K562 (cell line): ENCODE results near the gene PIP4K2C.

Source experiments
- EZH2 ChIP-seq: IDR thresholded peaks from 2 replicates; pipeline ENCODE4 v1.6.1; 2012; ENCODE audit warnings: low read depth, mild to moderate bottlenecking, inconsistent platforms, low read length, borderline replicate concordance
- FOXJ3 ChIP-seq: sonication (generic); formaldehyde crosslinking; IDR thresholded peaks from 2 replicates; pipeline ENCODE4 v1.4.0; 2020; ENCODE audit warnings: mild to moderate bottlenecking, missing genetic modification reagents
- MAFF ChIP-seq: IDR thresholded peaks from 2 replicates; pipeline ENCODE4 v1.6.1; 2012; ENCODE audit warnings: low read length, improper control_type of control experiment
- SPI1 ChIP-seq: IDR thresholded peaks from 2 replicates; pipeline ENCODE4 v1.6.1; 2011; ENCODE audit warnings: low read depth, low read length, control low read depth, borderline replicate concordance
- TEAD4 ChIP-seq, 2 experiments: sonication (generic) in 1 of 2; formaldehyde crosslinking in 1 of 2; IDR thresholded peaks; 2 replicates each; pipeline versions ENCODE4 v1.6.1 to v1.8.0; 2012 to 2022; ENCODE audit warnings: borderline replicate concordance in 1 of 2, inconsistent platforms in 1 of 2, low read length in 1 of 2, mild to moderate bottlenecking in 1 of 2, missing genetic modification reagents in 1 of 2
- ZNF695 ChIP-seq: fragments of 450-650 bp; formaldehyde crosslinking; IDR thresholded peaks from 2 replicates; pipeline ENCODE4 v1.4.0; 2020; ENCODE audit warnings: mild to moderate bottlenecking, moderate library complexity
- ZNF717 ChIP-seq: fragments of 250-450 bp; sonication (Bioruptor Pico); IDR thresholded peaks from 2 replicates; pipeline ENCODE4 v1.5.0; 2021
- TF ChIP-seq, protein P1 (sequence below), 3 experiments: IDR thresholded peaks in 2 of 3; conservative IDR thresholded peaks in 1 of 3; 2 replicates each; pipeline ENCODE4 v1.5.1; 2011 to 2012; ENCODE audit warnings: low read length in 3 of 3, mild to moderate bottlenecking in 3 of 3, control low read depth in 2 of 3, improper control_type of control experiment in 1 of 3, inconsistent platforms in 1 of 3, low read depth in 1 of 3, mixed read lengths in 1 of 3, moderate library complexity in 1 of 3; ENCODE audit not compliant: insufficient read depth in 2 of 3

- TF ChIP-seq SPI1: no peak
- no peak for TF ChIP-seq TEAD4 (IDR thresholded peaks at IDR 0.05; ENCODE audit: low read length)
- no peak for TF ChIP-seq TEAD4 (CRISPR knock-in tag; IDR thresholded peaks at IDR 0.05; ENCODE audit: borderline replicate concordance)
- no peak for TF ChIP-seq MAFF
- no peak for TF ChIP-seq ZNF695 (CRISPR knock-in tag)
- TF ChIP-seq, protein P1, sequence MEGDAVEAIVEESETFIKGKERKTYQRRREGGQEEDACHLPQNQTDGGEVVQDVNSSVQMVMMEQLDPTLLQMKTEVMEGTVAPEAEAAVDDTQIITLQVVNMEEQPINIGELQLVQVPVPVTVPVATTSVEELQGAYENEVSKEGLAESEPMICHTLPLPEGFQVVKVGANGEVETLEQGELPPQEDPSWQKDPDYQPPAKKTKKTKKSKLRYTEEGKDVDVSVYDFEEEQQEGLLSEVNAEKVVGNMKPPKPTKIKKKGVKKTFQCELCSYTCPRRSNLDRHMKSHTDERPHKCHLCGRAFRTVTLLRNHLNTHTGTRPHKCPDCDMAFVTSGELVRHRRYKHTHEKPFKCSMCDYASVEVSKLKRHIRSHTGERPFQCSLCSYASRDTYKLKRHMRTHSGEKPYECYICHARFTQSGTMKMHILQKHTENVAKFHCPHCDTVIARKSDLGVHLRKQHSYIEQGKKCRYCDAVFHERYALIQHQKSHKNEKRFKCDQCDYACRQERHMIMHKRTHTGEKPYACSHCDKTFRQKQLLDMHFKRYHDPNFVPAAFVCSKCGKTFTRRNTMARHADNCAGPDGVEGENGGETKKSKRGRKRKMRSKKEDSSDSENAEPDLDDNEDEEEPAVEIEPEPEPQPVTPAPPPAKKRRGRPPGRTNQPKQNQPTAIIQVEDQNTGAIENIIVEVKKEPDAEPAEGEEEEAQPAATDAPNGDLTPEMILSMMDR (IDR thresholded peaks at IDR 0.05 in 2 of 3, conservative IDR thresholded peaks at IDR 0.05 in 1 of 3; ENCODE audit: insufficient read depth in 2 of 3, low read depth in 1 of 3, low read length in 3 of 3): no peak
- TF ChIP-seq FOXJ3 (CRISPR knock-in tag): no peak
- TF ChIP-seq ZNF717 (CRISPR knock-in tag): no peak
- TF ChIP-seq EZH2: no peak
These were observed 27.6 kb upstream of the PIP4K2C start for GRCh38 chr12:57563358-57563757.
